Mucosa of gallbladder (tissue), 1 donor: ENCODE data around the gene CMSS1. TPM values are rescaled to one million over a fixed set of nuclear protein-coding genes. Genes with fewer than 3 reads are reported as not detected.

Experiments
- DNase-seq: peaks from one replicate; pipeline ENCODE4 v3.0.0-alpha.2; 2020; ENCODE audit warnings: low spot score
- total RNA-seq: library from RNA; stranded (reverse); gene quantifications from one replicate; pipeline ENCODE4 v1.2.1, GENCODE V29; 2021
- donor health status: DM: no; HTN: no; CAD: no.

Gene CMSS1
- total RNA-seq, 1 donor from 2014 or later, result 18.2 TPM

DNA sequence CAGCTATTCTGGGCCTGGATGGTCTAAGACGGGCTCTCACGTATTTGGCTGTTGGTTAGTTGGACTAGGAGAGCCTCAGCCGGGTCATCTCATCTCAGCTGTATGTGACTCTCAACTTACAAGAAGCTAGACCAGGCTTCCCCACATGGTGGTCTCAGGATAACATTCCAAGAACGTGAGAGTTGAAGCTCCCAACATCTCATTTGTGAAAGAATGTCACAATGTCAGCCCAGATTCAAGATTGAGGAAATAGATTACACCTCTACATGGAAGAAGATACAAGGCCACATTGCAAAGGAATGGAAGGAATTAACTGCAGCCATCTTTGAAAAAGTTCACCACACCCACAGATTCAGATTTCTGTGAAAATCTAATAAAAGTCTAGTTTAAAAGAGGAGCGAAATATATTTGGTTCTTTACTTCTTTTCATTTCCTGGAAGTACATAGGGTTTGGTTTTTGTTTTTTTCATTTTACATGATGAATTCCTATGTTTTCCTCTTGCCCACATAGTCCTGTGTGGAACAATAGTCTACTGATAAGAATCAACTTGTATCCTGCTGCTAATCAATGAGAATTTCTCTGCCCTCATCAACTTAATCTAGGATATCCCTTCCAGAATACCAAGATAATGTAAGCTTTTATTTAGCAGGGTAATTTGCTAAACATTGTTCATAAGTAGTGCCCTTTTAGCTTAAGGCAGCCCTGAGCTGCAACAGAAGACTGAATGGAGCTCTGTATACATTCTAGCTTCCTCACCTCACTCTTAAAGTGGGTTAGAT lies 116.5 kb downstream of the CMSS1 start:
- no peak for DNase-seq

DNA sequence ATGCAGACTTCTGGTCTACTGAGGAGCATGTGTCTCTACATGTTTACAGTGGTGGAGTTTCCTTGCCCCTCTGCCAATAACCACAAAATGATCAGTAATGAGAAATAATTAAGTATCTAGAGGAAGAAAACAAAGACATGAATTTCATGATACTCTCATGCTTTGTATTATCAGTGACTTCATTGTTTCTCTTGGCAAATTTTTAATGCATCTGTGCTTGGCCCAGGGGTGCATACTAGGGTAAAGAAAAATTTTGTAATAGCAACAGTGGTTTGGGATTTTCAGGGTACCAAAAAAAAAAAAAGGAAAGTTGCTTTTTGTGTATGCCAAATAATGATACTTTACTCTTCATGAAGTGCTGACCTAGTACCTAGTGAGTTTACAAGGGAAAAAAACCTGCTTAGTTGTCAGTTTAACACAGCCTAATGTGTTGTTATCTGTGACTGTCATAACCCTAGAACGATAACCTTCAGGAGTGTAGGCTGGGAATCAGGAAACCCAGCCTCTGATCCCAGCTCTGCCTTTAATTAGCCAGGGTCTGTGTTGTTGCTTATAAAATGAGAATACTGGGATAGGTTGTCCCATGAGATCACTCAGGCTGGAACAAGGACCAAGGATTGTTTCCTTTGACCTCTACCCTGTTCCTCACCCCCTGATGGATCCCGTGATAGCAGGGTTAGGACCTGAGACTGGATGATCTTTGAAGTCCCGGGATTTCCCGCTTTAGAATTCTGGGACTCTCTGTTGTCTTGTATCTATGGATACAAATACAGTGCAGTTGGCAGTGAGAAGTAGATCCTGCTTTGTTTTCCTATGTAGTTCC lies 117.5 kb downstream of the CMSS1 start:
- no peak for DNase-seq

DNA sequence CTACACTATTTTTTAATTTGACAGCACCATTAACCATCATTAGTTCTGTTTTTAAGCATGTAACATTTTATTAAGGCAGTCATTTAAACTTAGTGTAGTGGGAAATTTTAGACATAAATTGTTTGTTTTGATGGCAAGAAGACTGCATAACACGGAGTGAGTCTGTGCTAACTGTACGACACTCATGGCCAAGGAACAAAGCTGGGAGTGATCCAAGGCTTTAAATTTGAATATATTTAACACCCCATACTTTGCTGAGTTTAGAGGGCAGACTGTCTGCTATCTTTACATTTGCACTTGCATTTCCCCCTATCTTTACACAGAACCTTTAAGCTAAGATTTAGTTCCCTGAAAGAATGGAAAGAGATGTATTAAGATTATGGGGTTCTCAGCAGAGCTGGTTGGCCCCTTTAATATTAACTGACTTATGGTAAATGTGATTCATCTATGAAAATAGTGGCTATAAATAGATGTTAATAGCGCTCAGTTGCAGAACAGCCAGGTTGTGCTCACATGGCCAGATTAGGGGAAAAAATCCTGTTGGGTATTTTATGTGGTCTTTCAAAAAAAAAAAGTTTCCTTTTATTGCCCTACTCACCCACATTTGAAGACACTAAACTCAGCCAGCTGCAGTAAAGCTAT lies 120.7 kb downstream of the CMSS1 start:
- no peak for DNase-seq

DNA sequence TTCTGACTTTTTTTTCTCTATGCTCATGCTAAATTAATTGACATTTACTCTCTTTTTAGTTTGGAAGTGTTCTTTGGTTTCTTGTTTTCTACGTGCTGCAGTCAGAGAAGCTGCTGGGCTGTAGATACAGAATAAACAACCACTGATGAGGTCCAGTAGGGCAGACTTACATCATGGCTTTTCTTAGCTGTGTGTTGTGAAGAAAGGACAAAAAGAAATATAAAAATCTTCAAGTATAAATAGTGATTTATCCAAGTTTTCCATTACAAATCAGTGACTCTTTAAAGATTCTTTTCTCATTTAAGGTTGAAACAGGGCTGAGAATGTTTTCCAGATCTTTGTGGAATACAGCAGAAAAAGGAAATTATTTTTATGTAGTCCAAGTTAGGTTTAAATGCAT lies 122.2 kb downstream of the CMSS1 start:
- DNase-seq, result no peak

DNA sequence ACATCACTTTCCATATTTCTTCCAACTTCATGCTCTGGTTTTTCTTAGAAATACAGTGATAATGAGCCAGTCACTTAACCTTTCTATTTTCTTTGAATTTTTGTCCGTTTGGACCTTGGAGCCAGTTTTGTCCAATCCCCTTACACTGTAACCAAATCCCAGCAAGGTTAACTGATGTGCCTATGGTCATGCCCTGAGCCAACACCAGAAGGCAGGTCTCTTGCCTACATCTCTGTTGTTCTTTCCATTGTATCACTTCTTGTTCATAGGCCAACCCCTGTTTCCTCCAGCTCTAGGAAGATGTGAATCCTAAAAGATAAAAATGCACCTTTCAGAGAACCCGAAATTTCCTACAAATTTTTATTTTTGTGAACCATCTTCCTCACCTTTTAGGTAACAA lies 122.7 kb downstream of the CMSS1 start:
- DNase-seq, result no peak

DNA sequence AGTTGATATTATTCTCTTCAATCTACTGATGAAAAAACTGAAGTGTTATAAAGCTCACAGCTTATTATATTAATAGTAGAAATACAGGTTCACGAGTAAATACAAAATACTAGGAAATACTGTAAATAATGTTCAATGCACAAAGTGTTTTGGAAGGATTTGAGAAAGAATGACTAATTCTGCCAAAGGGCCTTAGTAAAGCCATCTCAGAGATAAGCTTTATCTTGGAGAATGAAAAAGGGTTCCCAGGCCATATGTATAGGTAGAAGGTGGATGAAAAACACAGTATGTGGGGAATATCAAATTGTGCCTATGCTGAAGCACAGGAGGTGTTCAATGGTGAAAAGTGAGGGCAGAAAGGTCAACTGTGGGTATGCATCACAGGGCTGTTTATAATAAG lies 123.5 kb downstream of the CMSS1 start:
- DNase-seq, result no peak

DNA sequence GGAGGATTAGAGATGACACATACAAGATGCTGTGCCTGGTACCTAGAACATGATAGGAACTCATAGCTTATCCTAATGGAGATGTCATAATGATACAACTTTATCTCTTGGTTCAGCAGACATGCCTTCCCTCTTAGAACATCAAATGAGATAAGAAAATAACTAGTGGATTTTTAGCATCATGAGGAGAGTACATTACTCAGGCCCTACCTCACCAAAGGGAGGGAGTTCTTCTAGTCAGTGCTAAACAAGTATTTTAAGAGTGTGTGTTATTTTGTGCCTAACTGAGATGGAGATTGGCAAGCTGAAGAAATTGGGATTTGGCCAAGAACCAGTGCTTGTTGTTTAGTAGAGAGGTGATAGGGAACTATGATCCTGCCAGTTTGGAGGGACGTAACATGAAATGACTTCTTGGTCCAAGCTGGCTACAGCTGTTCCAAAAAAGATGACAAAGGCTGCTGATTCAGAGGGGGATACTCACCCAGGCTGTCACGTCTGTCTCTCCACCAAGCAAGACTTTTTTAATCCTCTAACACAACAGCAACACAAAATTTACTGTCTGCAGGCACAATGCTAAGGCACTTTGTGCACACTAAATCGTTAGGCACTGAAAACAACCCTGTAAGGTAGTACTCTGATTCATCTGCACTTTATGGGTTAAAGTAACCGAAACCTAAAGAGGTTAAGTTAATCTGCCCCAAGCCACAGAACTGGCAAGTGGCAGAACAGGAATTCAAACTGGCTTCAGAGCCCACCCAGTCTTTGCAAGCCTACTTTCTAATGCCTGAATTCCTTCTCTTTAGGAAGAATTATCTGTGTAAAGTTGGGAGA lies 126.5 kb downstream of the CMSS1 start:
- DNase-seq, result no peak

DNA sequence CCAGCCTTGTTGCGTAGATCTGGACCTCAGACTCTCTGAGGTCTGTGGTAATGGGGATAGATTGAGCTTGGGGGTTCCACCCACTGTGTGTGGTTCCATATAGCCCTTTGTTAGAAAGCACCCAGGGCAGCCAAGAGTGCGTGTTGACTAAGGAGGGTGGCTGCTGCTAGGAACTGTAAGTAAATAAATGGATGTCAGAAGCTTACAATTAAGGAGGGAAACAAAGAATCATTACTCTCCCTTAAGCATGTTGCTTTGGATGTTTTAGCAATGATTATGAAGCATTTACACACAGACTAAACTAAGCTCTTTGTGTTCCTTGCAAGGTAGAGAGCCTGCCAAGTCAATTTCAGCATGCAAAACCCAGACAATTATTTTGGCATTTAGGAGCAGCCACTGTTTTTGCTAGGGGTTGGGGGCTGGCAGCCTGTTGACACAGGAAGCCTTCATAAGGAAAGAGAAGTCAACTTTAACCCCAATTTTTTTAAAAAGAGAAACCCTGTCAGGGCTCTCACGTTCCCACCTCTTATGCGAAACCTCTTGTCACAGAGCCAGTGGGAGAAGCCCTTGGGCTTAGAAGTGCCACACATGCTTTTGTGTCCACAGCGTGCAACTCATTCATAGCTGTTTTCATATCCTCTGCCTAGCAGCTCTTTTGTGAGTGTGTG lies 127.8 kb downstream of the CMSS1 start:
- DNase-seq, result no peak

DNA sequence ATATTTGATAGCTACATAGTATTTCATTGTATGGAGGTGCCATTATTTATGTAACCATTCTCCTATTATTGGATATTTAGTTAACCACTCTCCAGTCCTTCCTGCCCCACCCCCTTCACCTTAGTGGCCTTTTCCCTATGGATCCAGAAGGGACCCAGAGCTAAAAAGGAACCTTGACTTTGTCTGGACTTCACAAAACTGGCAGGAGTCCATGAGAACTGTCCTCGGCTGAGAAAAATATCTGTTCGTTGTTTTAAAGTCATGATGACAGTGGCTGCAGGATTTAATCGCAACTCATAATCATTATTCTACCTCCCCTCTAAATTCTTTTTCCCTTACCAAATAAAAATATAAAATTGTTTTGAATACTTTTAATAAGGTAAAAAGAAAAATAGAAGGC lies 129.7 kb downstream of the CMSS1 start:
- no peak for DNase-seq

DNA sequence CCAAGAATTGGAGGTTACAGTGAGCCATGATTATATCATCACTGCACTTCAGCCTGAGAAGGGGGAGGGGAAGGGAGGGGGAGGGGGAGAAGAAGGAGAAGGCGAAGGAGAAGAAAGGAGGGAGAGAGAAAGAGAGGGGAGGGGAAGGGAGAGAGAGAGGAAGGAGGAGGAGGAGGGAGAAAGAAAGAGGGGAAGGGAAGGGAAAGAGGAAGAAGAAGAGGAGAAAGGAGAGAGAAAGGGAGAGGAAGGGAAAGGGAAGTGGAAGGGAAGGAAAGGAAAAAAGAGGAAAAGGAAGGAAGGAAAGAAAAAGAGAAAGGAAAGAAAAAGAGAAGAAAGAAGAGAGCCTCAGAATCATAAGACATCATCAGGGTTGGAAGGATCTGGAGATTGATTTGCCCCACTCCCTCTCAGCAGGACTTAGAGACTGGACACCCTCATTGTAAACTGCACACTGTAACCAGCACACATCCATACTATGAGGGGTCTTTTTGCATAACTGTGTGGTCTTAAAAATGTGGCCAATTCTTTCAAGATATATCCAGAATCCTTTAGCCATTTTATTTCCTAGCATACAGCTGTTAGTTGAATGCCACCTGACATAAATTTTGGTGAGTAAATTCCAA lies 130.9 kb downstream of the CMSS1 start:
- DNase-seq, result no peak

DNA sequence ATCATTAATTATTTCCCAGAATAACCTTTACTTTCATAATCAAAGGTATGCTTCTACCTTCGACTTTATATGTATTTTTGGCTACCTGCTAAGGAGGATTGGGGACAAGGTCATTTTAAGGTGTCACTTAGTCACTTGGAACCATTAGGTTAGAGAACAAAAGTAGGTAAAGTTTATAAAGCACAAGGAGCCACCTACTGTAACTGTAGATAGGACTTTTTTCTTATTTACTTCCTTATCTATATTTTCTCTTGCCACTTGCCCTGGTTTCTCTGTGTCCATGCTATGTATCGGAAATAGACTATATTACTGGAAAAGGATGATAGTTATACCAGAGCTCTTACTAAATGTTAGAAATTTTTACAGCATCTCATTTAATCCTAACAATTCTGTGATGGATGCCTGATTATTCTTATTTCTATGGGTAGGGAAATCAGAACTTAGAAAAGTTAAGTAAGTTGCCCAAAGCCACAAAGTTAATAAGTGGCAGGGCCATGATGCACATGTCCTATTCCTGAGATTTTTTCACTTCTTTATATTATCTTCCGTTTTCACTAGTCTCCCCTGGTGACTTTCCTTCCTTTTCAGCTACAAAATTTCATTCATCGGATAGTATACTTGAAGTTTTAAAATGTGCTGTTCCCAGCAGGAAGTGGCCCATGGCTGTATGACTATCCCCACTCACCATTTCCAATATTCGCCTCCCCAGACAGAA lies 132.5 kb downstream of the CMSS1 start:
- no peak for DNase-seq

DNA sequence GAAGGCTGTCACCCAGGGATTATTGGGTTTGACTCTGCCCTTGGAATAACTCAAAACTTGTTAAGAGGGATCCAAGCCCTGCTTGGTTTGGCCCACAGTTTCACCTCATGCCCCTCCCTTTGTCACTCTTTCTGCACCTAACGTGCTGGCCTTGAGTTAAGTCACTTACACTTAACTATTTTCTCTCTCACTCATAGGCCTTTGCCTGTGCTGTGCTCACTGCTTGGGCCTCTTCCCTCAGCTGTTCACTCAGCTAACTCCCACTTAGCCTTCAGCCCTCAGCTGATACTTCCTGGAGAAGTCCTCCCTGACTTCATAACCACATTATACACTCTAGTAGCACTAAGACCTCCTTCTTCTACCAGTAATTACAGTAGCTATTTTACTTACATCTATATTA lies 133.3 kb downstream of the CMSS1 start:
- DNase-seq, result no peak

DNA sequence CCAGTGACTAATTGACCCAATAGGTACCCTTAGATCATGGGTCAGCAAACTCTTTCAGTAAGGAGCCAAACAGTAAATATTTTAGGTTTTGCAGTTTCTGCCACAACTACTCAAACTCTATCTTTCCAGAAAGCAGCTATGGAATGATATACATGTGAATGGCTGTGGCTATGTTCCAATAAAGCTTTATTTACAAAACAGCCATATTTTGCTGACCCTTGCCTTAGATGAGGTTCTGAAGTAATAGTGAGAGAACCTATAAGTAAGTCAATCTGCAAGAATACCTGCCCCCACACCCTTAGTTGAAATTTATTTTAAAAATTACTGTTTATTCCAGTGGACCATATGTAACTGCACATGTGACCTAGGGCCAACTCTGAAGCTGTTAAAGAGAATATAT lies 134.0 kb downstream of the CMSS1 start:
- no peak for DNase-seq

DNA sequence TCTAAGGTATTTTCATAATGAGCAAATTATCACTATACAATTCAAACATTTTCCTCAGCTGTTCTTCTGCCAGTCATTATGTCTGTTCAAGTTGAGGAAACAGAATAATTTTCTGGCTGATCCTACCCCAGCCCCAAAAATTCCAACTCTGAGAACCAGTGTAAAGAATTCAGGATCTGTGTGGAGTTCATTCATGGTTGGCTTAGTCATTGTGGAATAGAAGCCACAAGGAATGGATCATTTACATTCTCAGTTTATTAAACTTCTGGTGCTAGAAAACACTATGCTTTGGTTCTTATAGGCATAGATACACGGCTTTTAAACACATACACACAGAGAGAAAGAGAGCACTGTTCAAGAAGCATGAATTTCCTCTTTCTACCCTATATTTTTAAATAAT lies 134.6 kb downstream of the CMSS1 start:
- no peak for DNase-seq

DNA sequence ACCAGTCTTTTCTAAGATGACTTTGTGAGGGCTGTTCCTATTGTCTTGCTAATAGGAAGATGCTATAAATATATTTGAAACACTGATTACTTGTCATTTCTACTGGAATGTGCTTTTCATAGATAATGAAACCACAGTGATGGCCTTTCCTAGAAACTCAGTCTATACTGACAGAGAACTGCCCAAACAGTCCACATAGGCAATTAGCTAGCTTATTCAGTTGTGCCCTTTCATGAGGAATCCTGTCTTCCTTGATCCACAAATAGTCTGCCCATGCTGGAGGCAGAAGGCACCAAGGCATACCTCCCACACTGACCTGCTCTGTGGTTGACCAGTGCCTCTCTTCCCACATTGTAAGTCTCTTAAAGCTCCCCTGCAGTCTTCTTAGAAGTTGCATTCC lies 135.9 kb downstream of the CMSS1 start:
- DNase-seq, result no peak

DNA sequence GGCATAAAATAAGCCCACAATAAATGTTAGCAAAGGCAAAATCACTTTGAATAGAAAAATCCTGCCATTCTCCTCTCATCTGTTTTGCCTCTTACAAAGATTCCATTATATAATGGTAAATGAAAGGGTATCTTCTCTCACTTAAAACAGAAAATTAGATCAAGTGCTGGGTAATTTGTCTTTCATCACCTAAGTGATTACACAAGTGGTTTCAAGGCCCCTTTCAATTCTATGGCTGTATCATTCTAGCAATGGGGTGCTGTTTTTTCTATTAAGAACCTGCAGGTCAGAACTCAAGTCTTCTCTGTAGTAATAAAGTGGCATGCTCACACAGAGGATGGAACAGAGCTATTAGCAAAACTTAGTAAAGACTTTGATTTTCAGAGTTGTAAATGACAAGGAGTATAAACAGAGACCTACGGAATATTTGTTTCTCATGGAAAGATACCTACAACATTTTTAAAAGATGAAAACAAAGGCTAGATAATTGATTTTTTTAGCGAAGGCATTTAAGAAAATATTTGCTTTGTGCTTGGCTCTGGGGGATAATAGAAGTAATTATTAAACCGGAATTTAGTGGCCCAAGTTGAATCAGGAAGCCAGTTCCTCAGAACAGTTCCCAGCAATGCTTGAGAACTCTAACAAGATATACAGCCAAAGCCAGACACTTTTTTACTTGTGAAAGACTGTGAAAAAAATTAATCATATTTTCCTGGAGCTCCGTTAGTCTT lies 137.4 kb downstream of the CMSS1 start:
- no peak for DNase-seq

DNA sequence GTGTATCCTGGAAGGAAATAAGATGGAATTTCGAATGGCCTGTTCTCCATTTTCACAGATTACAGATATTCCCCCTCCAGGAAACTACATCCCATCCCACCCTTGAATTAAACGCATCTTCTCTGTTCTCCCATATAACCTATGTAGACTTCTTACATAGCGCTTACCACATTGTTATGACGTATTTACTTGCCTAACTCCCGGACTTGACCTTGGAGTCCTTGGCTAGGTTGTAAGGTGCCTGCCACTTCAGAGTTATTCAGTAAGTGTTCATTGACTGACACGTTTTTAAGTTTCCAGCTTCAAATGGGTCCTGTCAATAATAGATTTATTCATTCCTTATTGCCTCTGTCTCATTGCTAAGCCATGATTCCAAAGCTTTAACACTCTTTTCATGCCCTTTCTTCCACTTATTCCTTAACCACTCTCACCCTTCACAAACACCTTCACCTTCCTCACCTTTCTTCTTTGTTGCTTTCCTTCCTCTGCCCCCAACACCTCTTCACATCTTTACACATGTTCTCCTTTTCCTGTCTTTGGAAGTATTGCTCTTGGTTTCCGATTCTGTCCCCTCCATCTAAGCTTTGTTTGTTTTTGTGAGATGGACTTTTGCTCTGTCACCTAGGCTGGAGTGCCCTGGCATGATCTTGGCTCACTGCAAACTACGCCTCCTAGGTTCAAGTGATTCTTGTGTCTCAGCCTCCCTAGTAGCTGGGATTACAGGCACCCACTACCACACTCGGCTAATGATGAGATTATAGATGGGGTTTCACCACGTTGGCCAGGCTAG lies 138.3 kb downstream of the CMSS1 start:
- DNase-seq, result no peak

DNA sequence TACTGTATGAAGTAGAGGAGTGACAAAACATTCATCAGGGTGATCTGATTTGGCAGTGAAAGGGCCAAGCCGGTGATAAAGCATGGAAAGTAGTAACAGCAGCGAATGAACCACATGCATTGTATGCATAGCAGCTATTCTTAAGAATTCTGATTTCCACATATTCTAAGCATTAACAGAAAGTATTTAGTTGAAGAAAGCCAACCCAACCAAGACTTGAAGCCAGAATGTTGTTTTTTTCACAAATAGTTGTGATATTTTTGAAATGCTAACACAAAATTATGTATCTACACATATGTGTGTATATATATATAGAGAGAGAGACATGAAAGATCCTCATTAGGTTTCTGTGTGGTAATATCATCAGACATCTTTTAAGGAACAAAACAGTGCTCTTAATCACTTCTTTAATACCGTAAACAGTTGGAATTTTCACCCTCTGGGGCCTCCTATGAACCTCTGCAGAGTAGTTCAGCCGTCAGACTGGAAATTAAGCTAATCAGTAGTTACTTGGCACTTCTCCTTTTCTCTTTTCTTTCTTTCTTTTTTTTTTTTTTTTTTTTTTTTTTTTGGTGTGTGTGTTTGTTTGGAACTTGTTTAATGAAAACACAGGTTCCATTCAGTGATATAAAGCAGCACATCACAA lies 139.6 kb downstream of the CMSS1 start:
- DNase-seq, result no peak
